ENCODE results near the gene COQ6. TPM values are rescaled to one million over a fixed set of nuclear protein-coding genes. Genes with fewer than 3 reads are reported as not detected.

Gene COQ6
- total RNA-seq, 4 donors from 2014 or later, result 42.0 to 72.6 (median 55.0) TPM

DNA sequence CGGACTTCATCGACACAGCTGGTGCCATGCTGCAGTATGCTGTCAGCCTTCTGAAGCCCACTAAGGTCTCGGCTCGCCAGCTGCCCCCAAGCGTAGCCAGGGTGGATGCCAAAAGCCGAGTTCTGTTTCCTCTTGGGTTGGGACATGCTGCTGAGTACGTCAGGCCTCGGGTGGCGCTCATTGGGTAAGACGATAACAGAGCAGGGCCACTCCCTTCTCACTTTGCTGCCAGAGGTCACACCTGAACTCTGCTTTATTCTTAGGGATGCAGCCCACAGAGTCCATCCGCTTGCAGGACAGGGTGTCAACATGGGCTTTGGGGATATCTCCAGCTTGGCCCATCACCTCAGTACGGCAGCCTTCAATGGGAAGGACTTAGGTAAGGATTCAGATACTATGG, 11.1 kb downstream of the COQ6 start:
- no peak for DNase-seq
- TF ChIP-seq POLR2A (IDR thresholded peaks at IDR 0.05), result no peak
- TF ChIP-seq, protein P1, sequence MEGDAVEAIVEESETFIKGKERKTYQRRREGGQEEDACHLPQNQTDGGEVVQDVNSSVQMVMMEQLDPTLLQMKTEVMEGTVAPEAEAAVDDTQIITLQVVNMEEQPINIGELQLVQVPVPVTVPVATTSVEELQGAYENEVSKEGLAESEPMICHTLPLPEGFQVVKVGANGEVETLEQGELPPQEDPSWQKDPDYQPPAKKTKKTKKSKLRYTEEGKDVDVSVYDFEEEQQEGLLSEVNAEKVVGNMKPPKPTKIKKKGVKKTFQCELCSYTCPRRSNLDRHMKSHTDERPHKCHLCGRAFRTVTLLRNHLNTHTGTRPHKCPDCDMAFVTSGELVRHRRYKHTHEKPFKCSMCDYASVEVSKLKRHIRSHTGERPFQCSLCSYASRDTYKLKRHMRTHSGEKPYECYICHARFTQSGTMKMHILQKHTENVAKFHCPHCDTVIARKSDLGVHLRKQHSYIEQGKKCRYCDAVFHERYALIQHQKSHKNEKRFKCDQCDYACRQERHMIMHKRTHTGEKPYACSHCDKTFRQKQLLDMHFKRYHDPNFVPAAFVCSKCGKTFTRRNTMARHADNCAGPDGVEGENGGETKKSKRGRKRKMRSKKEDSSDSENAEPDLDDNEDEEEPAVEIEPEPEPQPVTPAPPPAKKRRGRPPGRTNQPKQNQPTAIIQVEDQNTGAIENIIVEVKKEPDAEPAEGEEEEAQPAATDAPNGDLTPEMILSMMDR (IDR thresholded peaks at IDR 0.05), result no peak
- Histone ChIP-seq H3K4me3 (no peak overlapping the region), H3K36me3 (peaks cover 0 to 95% (median 0%) of the 10 kb centered on the region in 3 donors), H3K27ac (no peak overlapping the region), H3K4me1 (no peaks in the 10 kb centered on the region), H3K27me3 (no peaks in the 10 kb centered on the region), H3K9me3 (no peaks in the 10 kb centered on the region)

DNA sequence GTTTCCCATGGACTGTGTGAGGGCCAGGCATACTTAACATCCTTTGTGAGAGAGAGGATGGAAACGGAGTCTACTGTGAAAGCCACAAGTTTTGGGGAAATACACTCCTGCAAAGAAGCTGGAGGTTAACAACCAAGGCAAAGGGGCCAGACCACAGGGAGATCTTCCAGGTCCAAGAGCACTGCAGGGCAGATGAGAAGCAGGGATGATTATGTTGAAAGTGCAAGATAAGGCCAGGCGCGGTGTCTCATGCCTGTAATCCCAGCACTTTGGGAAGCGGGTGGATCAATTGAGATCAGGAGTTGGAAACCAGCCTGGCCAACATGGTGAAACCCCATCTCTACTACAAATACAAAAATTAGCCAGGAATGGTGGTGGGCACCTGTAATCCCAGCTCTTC, 15.1 kb downstream of the COQ6 start:
- H3K4me1 ChIP-seq, result no peaks in the 10 kb centered on the region
- H3K4me3 ChIP-seq, result no peak overlapping the region
- TF ChIP-seq, protein P1 (IDR thresholded peaks at IDR 0.05), result no peak
- TF ChIP-seq POLR2A (IDR thresholded peaks at IDR 0.05), result no peak
- no peaks in the 10 kb centered on the region for H3K9me3 ChIP-seq
- H3K27me3 ChIP-seq, result no peaks in the 10 kb centered on the region
- no peak for DNase-seq
- H3K27ac ChIP-seq, result no peak overlapping the region
- H3K36me3 ChIP-seq, result peaks cover 0 to 88% (median 0%) of the 10 kb centered on the region in 3 donors

DNA sequence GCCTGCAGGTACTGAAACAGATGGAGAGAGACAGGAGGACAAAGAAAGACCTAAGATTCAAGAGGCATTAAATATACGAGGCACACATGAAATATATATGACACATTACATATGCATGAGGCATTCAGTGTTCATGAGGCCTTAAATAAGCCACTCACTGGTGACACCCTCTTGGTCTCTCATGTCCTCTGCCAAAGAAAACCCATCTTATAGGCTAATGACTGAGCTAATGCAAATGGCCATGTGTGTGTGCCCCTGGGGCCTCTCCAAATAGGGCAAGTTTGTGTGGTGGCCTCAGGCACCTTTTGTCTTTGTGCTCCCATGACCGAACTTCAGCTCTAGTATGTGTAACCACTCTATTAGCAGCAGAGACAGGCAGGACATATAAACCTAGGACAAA, 18.8 kb downstream of the COQ6 start:
- Histone ChIP-seq H3K36me3 (peaks cover 0 to 84% (median 0%) of the 10 kb centered on the region in 3 donors), H3K9me3 (no peaks in the 10 kb centered on the region), H3K27ac (no peak overlapping the region), H3K27me3 (no peaks in the 10 kb centered on the region), H3K4me1 (peaks cover 0 to 6% (median 0%) of the 10 kb centered on the region in 4 donors), H3K4me3 (no peak overlapping the region)
- no peak for DNase-seq
- no peak for TF ChIP-seq POLR2A (IDR thresholded peaks at IDR 0.05)
- TF ChIP-seq, protein P1 (IDR thresholded peaks at IDR 0.05), result no peak

DNA sequence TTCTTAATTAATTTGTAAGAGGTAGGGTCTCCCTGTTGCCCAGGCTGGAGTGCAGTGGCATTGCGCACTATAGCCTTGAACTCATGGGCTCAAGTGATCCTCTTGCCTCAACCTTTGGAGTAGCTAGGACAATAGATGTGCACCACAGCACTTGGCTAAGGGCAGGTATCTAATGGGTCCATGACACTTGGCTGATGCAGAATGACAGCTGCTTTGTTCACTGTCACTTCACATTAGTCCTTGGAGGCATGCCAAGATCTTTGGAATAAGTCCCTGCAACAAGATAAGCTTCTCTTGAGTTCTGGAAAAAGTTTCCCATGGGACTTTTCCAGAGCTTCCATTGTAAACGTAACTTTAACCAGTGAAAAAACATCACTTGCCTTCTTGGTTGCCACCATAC, 23.4 kb downstream of the COQ6 start:
- TF ChIP-seq POLR2A (IDR thresholded peaks at IDR 0.05), result no peak
- TF ChIP-seq, protein P1 (IDR thresholded peaks at IDR 0.05), result no peak
- H3K9me3 ChIP-seq, result no peaks in the 10 kb centered on the region
- no peak for DNase-seq
- H3K36me3 ChIP-seq, result peaks cover 0 to 67% (median 0%) of the 10 kb centered on the region in 3 donors
- H3K4me3 ChIP-seq, result no peak overlapping the region
- H3K27me3 ChIP-seq, result no peaks in the 10 kb centered on the region
- no peak overlapping the region for H3K27ac ChIP-seq
- peaks cover 0 to 31% (median 0%) of the 10 kb centered on the region in 4 donors for H3K4me1 ChIP-seq

DNA sequence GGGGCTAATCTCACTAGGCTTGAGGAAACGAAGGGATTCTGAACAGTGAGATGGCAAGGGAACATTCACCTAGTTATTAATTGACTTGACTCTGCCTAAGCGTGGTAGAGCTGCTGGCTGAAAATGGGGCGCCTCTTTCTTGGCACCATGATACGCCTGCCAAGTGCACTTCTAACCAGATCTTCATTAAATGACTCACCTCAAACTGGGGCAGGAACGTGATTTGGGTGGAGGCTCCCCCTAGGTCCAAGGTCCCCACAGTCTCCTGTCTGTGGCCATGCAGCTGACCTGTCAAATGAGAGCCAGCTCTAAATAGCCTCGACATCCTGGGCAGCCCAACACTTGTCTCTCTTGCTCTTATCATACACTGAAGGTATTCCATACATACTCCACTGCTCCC, 26.0 kb downstream of the COQ6 start:
- Histone ChIP-seq H3K36me3 (peaks cover 0 to 51% (median 0%) of the 10 kb centered on the region in 3 donors), H3K9me3 (no peaks in the 10 kb centered on the region), H3K27me3 (no peaks in the 10 kb centered on the region), H3K27ac (peak overlapping the region in 2 of 4 donors; percentile 59 to 64), H3K4me3 (no peak overlapping the region), H3K4me1 (peaks cover 0 to 31% (median 0%) of the 10 kb centered on the region in 4 donors)
- TF ChIP-seq, protein P1 (IDR thresholded peaks at IDR 0.05), result no peak
- peak in 1 of 2 donors; percentile 42 for TF ChIP-seq POLR2A (IDR thresholded peaks at IDR 0.05)
- peak in 2 of 3 donors; percentile 69 to 84 for DNase-seq

DNA sequence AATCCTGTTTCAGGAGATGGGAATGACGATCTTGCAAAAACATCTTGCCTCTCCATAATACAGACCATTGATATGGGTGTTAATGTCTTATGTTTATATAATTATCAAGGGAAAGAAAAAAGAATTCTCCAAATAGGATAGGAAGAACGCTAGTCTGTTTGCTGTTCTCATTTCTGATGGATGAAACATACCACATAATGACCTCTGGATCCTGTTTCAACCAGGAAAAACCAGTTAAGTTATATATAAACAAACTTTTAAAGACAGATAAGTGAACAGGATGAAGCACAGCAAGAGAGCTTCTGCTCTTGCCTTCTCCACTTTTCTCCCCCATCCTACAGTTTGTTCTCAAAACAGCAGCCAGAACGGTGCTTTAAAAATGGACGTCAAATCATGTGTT, 27.8 kb downstream of the COQ6 start:
- Histone ChIP-seq H3K4me1 (peaks cover 0 to 26% (median 0%) of the 10 kb centered on the region in 4 donors), H3K36me3 (peaks cover 0 to 38% (median 0%) of the 10 kb centered on the region in 3 donors), H3K27me3 (no peaks in the 10 kb centered on the region), H3K27ac (peak overlapping the region in 2 of 4 donors; percentile 27 to 35), H3K4me3 (no peak overlapping the region), H3K9me3 (no peaks in the 10 kb centered on the region)
- DNase-seq, result no peak
- TF ChIP-seq, protein P1 (IDR thresholded peaks at IDR 0.05), result no peak
- no peak for TF ChIP-seq POLR2A (IDR thresholded peaks at IDR 0.05)

Measured in Peyer's patch (tissue), 4 donors.